SIG-M5 (cell line): ENCODE data around the gene LRP1.

ENCODE experiments used
- DNase-seq: peaks from one replicate; lab custom pipeline; 2025; lab: John Stamatoyannopoulos, UW

The LRP1 gene

GRCh38 chr12:57223191-57224165 is 95.2 kb downstream of the LRP1 start:
- DNase-seq = no peak

GRCh38 chr12:57224278-57224972 is 96.1 kb downstream of the LRP1 start:
- DNase-seq = no peak

GRCh38 chr12:57224973-57225679 is 96.8 kb downstream of the LRP1 start:
- DNase-seq = no peak

- no peak for DNase-seq
Observed at GRCh38 chr12:57225680-57226210, 97.5 kb downstream of the LRP1 start.

- DNase-seq = no peak
Observed at GRCh38 chr12:57226588-57227314, 98.5 kb downstream of the LRP1 start.

- no peak for DNase-seq
Observed at GRCh38 chr12:57227315-57228115, 99.2 kb downstream of the LRP1 start.

GRCh38 chr12:57229046-57229633 is 100.9 kb downstream of the LRP1 start:
- DNase-seq = no peak

- DNase-seq = peak; percentile 88
Observed at GRCh38 chr12:57229634-57230380, 101.5 kb downstream of the LRP1 start, which contains the start of gene SHMT2. SHMT2 (plus strand) TSS chr12:57229711; CDS start chr12:57229779, 68 bp downstream.

GRCh38 chr12:57230381-57231155 is 102.3 kb downstream of the LRP1 start:
- DNase-seq = no peak

- DNase-seq = no peak
Observed at GRCh38 chr12:57231276-57232021, 103.2 kb downstream of the LRP1 start.

GRCh38 chr12:57232156-57232756 is 104.0 kb downstream of the LRP1 start:
- DNase-seq = no peak

GRCh38 chr12:57233357-57234232 is 105.3 kb downstream of the LRP1 start:
- no peak for DNase-seq

- DNase-seq = no peak
Observed at GRCh38 chr12:57234233-57234570, 105.9 kb downstream of the LRP1 start.

- DNase-seq = no peak
Observed at GRCh38 chr12:57234571-57235016, 106.3 kb downstream of the LRP1 start.

- DNase-seq = no peak
Observed at GRCh38 chr12:57235017-57235727, 106.9 kb downstream of the LRP1 start.

GRCh38 chr12:57235728-57236131 is 107.4 kb downstream of the LRP1 start:
- no peak for DNase-seq
